RWPE2 (cell line): Measurements from ENCODE around the gene UBE2E2.
A peak's percentile ranks its signal among the peaks of the same experiment; 100 is the strongest.

ENCODE experiments used
- ATAC-seq: fragments of 200-7000 bp; cut with Tn5 transposase; 3 replicates; pipeline ENCODE4 v1.9.1; 2021; ENCODE audit warnings: low read depth
- DNase-seq: peaks from one replicate; pipeline ENCODE4 v3.0.0-alpha.2; 2020; ENCODE audit warnings: low spot score
- H3K27ac ChIP-seq: fragments of 450-650 bp; 2 replicates; pipeline ENCODE4 v1.5.1; 2017; ENCODE audit warnings: mild to moderate bottlenecking; ENCODE audit not compliant: poor library complexity, severe bottlenecking
- H3K27me3 ChIP-seq: fragments of 250-450 bp; sonication (Bioruptor Pico); 2 replicates; pipeline ENCODE4 v1.5.1; 2021; ENCODE audit warnings: mild to moderate bottlenecking, moderate library complexity; ENCODE audit not compliant: insufficient read depth, poor library complexity, severe bottlenecking
- H3K36me3 ChIP-seq: fragments of 250-450 bp; sonication (Bioruptor Pico); 2 replicates; pipeline ENCODE4 v1.5.1; 2020; ENCODE audit warnings: low read depth, mild to moderate bottlenecking, moderate library complexity
- H3K4me1 ChIP-seq: fragments of 250-450 bp; sonication (Bioruptor Pico); 2 replicates; pipeline ENCODE4 v1.5.1; 2021; ENCODE audit warnings: mild to moderate bottlenecking, moderate library complexity; ENCODE audit not compliant: insufficient read depth, poor library complexity, severe bottlenecking
- H3K4me3 ChIP-seq: fragments of 250-450 bp; sonication (Bioruptor Pico); 2 replicates; pipeline ENCODE4 v1.5.1; 2021; ENCODE audit warnings: mild to moderate bottlenecking, moderate library complexity; ENCODE audit not compliant: severe bottlenecking
- H3K9me3 ChIP-seq: fragments of 250-450 bp; sonication (Bioruptor Pico); 2 replicates; pipeline ENCODE4 v1.5.1; 2021; ENCODE audit warnings: mild to moderate bottlenecking, moderate library complexity; ENCODE audit not compliant: severe bottlenecking
- CTCF ChIP-seq: fragments of 450-650 bp; IDR thresholded peaks from one replicate; pipeline ENCODE4 v1.5.1; 2017; ENCODE audit warnings: mild to moderate bottlenecking, moderate library complexity; ENCODE audit not compliant: poor library complexity, severe bottlenecking

The UBE2E2 gene

GRCh38 chr3:23383875-23384274, 180.7 kb downstream of the UBE2E2 start:
- no peak for ATAC-seq

GRCh38 chr3:23385327-23385726, 182.2 kb downstream of the UBE2E2 start:
- ATAC-seq (no peak), DNase-seq (no peak)
- H3K4me3 ChIP-seq = no peak overlapping the region
- TF ChIP-seq CTCF = no peak
- no peaks in the 10 kb centered on the region for H3K36me3 ChIP-seq
- H3K27ac ChIP-seq = no peak overlapping the region
- no peaks in the 10 kb centered on the region for H3K4me1 ChIP-seq
- no peaks in the 10 kb centered on the region for H3K27me3 ChIP-seq
- no peaks in the 10 kb centered on the region for H3K9me3 ChIP-seq

More at GRCh38 chr3:23383875-23384274, 180.7 kb downstream of the UBE2E2 start:
- Histone ChIP-seq H3K9me3 (no peaks in the 10 kb centered on the region), H3K36me3 (no peaks in the 10 kb centered on the region), H3K4me3 (no peak overlapping the region), H3K4me1 (no peaks in the 10 kb centered on the region), H3K27ac (no peak overlapping the region), H3K27me3 (no peaks in the 10 kb centered on the region)
- no peak for TF ChIP-seq CTCF
- DNase-seq = no peak

GRCh38 chr3:23387286-23387918, 184.3 kb downstream of the UBE2E2 start:
- no peak overlapping the region for H3K4me3 ChIP-seq
- TF ChIP-seq CTCF = no peak
- no peaks in the 10 kb centered on the region for H3K4me1 ChIP-seq
- H3K27me3 ChIP-seq = no peaks in the 10 kb centered on the region
- ATAC-seq (no peak), DNase-seq (no peak)
- H3K27ac ChIP-seq = no peak overlapping the region
- no peaks in the 10 kb centered on the region for H3K9me3 ChIP-seq
- no peaks in the 10 kb centered on the region for H3K36me3 ChIP-seq

GRCh38 chr3:23389089-23389488, 186.0 kb downstream of the UBE2E2 start:
- Histone ChIP-seq H3K4me1 (no peaks in the 10 kb centered on the region), H3K36me3 (no peaks in the 10 kb centered on the region), H3K27me3 (no peaks in the 10 kb centered on the region), H3K27ac (no peak overlapping the region), H3K4me3 (no peak overlapping the region), H3K9me3 (no peaks in the 10 kb centered on the region)
- TF ChIP-seq CTCF = no peak
- DNase-seq (no peak), ATAC-seq (peak; percentile 27; the same call in 1 of the 3 replicates)

GRCh38 chr3:23389686-23390085, 186.6 kb downstream of the UBE2E2 start:
- no peak for DNase-seq
- no peak overlapping the region for H3K4me3 ChIP-seq
- H3K27me3 ChIP-seq = no peaks in the 10 kb centered on the region
- ATAC-seq = no peak
- H3K9me3 ChIP-seq = no peaks in the 10 kb centered on the region
- H3K4me1 ChIP-seq = no peaks in the 10 kb centered on the region
- H3K27ac ChIP-seq = no peak overlapping the region
- no peaks in the 10 kb centered on the region for H3K36me3 ChIP-seq
- TF ChIP-seq CTCF = no peak
